ENCODE results near the gene TCEAL9. TPM values are rescaled to one million over a fixed set of nuclear protein-coding genes. Genes with fewer than 3 reads are reported as not detected.

TCEAL9 gene
- total and polyA plus RNA-seq, 12 donors: 91.8 to 388 (median 153) TPM

DNA sequence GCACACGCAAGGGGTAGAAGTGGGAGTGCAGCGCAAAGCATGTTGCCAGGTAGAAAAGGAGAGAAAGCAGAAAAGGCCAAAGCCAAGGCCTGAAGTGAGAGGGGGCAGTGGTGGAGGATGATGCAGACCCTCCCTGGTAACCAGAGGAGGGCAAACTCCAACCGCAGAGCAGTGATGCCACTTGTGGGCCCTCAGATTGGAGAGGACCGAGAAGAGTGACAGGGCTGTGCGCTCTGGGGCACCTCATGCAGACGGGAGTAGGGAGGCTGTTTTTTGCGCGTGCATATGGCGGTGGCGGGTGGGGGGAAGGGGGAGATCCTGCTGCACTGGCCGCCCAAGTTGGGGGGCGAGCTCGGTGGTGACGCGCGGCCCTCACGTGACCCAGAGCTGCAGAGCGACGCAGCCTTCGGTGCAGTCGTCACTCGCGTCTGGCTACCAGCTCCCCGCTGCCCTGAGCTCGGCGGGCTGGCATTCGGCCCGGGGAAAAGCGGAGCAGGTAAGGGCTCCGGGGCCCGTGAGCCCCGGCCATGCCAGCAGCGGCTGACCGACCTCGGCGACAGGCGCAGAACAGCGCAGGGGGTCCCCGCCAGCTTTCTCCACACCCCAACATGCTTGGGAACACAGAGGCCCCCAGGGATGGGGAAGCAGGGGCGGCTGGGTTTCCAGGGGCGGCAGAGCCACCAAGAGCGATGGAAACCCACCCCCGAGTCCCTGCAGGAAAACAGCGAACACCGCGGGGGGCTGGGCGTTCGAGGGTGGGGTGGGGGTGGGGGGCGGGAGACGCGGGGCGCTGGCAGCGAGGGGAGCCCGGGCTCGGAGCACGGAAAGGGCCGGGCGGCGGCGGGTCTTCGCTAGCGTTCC, 20.0 kb downstream of the TCEAL9 start, which contains the start of gene BEX3:
TSS of gene BEX3 (plus strand) at position 421 of the 861 bp plus-strand sequence. CDS start 984 bp downstream, outside the sequence.
- Histone ChIP-seq H3K36me3 (replicated peaks in 1 of 2) (no peaks in the 10 kb centered on the region), H3K27me3 (no peaks in the 10 kb centered on the region), H3K27ac (peak within 1 kb of the TSS in 4 of 5 donors; percentile 66 to 91 (median 83)), H3K4me3 (peak within 1 kb of the TSS in 3 of 4 donors; percentile 40 to 58 (median 40)), H3K9me3 (replicated peaks in 1 of 3) (no peaks in the 10 kb centered on the region), H3K4me1 (replicated peaks in 1 of 2) (no peaks in the 10 kb centered on the region)
- TF ChIP-seq CTCF (IDR thresholded peaks at IDR 0.05): no peak
- peak; percentile 69 to 87 for TF ChIP-seq POLR2A (IDR thresholded peaks at IDR 0.05)
- 2 to 26% (median 23%) methylated on average over 4 to 60 of the region's 62 CpGs for WGBS, 4 donors
- intact Hi-C loops (cut with DNase I): no loop called here
- DNase-seq: peak; percentile 64 to 82 (median 73)

DNA sequence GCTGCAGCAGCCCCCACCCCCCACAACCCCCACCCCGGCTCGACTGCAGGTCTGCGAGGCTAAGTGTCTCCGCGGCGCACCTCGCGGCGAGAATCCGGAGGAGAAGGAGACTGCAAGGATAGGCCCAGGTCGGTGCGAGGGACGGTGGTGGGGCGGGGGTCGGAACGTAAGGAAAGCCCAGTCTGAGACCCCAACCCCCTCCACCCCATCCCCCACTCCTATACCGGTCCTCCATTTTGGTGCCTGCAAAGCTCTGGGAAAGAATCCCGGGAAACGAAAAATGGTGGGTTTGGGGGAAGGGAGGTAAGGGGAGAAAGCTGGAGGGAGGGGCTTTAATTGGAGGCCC, 20.6 kb downstream of the TCEAL9 start:
- H3K36me3 ChIP-seq (replicated peaks in 1 of 2): no peaks in the 10 kb centered on the region
- peak overlapping the region in 4 of 5 donors; percentile 66 to 91 (median 83) for H3K27ac ChIP-seq
- 0 to 28% (median 10%) methylated on average over 5 to 19 of the region's 19 CpGs for WGBS, 4 donors
- H3K9me3 ChIP-seq (replicated peaks in 1 of 3): no peaks in the 10 kb centered on the region
- TF ChIP-seq CTCF (IDR thresholded peaks at IDR 0.05): no peak
- no peak for TF ChIP-seq POLR2A (IDR thresholded peaks at IDR 0.05)
- H3K4me1 ChIP-seq (replicated peaks in 1 of 2): no peaks in the 10 kb centered on the region
- H3K27me3 ChIP-seq: no peaks in the 10 kb centered on the region
- peak in 6 of 7 donors; percentile 16 to 53 (median 34) for DNase-seq
- H3K4me3 ChIP-seq: peak overlapping the region in 2 of 4 donors; percentile 40 to 58
- intact Hi-C loops (cut with DNase I): no loop called here

DNA sequence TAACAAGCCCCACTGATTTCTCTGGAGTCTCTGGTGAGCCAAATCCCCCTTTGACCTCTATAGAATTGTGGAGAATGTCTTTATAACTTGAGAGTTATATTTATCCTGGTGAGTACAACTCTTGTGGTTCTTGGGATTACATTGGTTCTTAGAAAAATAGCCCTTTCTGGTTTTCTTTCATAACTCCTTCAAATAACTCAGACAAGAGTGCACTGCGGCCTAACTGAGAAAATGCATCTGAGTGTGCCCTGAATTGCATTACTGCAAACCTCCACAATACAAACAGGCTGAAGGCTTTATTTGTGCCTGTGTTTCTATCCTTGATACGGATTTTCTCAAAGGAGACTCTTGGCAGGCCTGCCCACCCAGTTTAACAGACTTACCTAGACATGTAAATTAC, 22.7 kb downstream of the TCEAL9 start:
- no peaks in the 10 kb centered on the region for H3K9me3 ChIP-seq (replicated peaks in 1 of 3)
- intact Hi-C loops (cut with DNase I): no loop called here

GRCh38 chrX:103382877-103383276, 26.6 kb downstream of the TCEAL9 start:
- WGBS, 4 donors: 79 to 100% (median 96%) methylated on average over 1 of the region's 1 CpG
- no peaks in the 10 kb centered on the region for H3K4me1 ChIP-seq (replicated peaks in 1 of 2)
- H3K36me3 ChIP-seq (replicated peaks in 1 of 2): no peaks in the 10 kb centered on the region
- DNase-seq: no peak
- no peaks in the 10 kb centered on the region for H3K27me3 ChIP-seq
- no peak for TF ChIP-seq POLR2A (IDR thresholded peaks at IDR 0.05)
- no peak for TF ChIP-seq CTCF (IDR thresholded peaks at IDR 0.05)
- no peak overlapping the region for H3K4me3 ChIP-seq
- intact Hi-C loops (cut with DNase I): no loop called here
- H3K9me3 ChIP-seq (replicated peaks in 1 of 3): no peaks in the 10 kb centered on the region
- H3K27ac ChIP-seq: no peak overlapping the region

More for the DNA sequence above, 22.7 kb downstream of the TCEAL9 start:
- Histone ChIP-seq H3K4me3 (no peak overlapping the region), H3K27me3 (no peaks in the 10 kb centered on the region), H3K27ac (no peak overlapping the region), H3K36me3 (replicated peaks in 1 of 2) (no peaks in the 10 kb centered on the region), H3K4me1 (replicated peaks in 1 of 2) (no peaks in the 10 kb centered on the region)
- DNase-seq: no peak
- 56 to 75% (median 69%) methylated on average over 2 of the region's 2 CpGs for WGBS, 4 donors
- no peak for TF ChIP-seq POLR2A (IDR thresholded peaks at IDR 0.05)
